ENCODE data around the gene EFCAB6.

Gene EFCAB6

GRCh38 chr22:43554694-43555365, 257.3 kb downstream of the EFCAB6 start:
- TF ChIP-seq TAF1 (IDR thresholded peaks at IDR 0.05; ENCODE audit: low read depth) = no peak
- TF ChIP-seq TCF12 (IDR thresholded peaks at IDR 0.05; ENCODE audit: low read depth) = no peak
- TF ChIP-seq NFIC (IDR thresholded peaks at IDR 0.05) = no peak
- TF ChIP-seq, protein P1, sequence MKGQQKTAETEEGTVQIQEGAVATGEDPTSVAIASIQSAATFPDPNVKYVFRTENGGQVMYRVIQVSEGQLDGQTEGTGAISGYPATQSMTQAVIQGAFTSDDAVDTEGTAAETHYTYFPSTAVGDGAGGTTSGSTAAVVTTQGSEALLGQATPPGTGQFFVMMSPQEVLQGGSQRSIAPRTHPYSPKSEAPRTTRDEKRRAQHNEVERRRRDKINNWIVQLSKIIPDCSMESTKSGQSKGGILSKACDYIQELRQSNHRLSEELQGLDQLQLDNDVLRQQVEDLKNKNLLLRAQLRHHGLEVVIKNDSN (IDR thresholded peaks at IDR 0.05) = no peak
- no peak for TF ChIP-seq CEBPB (IDR thresholded peaks at IDR 0.05)
- TF ChIP-seq YY1 (IDR thresholded peaks at IDR 0.05; ENCODE audit: low read depth) = no peak
- TF ChIP-seq FOXM1 (IDR thresholded peaks at IDR 0.05; ENCODE audit: borderline replicate concordance, low read depth) = no peak
- TF ChIP-seq TEAD4 (IDR thresholded peaks at IDR 0.05) = no peak

DNA sequence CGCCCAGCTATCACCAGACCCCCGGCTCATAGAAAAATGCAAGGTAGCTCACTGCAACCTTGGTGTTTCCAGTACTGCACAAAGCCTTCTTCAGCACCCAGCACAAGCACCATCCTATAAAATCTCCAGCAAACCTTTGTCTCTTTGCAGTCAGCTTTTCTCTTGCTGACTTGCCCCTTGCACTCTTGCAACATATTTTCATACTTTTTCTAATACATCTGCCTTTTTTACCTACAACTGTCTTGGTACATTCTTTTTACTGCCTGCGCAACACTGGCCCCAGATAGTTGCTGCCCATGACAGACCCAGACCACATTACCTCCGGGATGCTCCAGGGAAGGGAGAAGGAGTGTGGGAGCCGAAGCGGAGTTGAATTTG, 257.9 kb downstream of the EFCAB6 start:
- TF ChIP-seq TCF12 (IDR thresholded peaks at IDR 0.05; ENCODE audit: low read depth) (no peak), YY1 (IDR thresholded peaks at IDR 0.05; ENCODE audit: low read depth) (no peak), TAF1 (IDR thresholded peaks at IDR 0.05; ENCODE audit: low read depth) (no peak), NFIC (IDR thresholded peaks at IDR 0.05) (no peak), CREB1 (IDR thresholded peaks at IDR 0.05; ENCODE audit: low read depth) (no peak), RAD21 (IDR thresholded peaks at IDR 0.05; ENCODE audit: low read depth) (no peak), EGR1 (IDR thresholded peaks at IDR 0.05) (no peak), FOXM1 (IDR thresholded peaks at IDR 0.05; ENCODE audit: borderline replicate concordance, low read depth) (no peak), ZBTB7A (IDR thresholded peaks at IDR 0.05; ENCODE audit: low read depth) (no peak), EP300 (IDR thresholded peaks at IDR 0.05; ENCODE audit: borderline replicate concordance) (no peak), TEAD4 (IDR thresholded peaks at IDR 0.05) (no peak)
- TF ChIP-seq, protein P2, sequence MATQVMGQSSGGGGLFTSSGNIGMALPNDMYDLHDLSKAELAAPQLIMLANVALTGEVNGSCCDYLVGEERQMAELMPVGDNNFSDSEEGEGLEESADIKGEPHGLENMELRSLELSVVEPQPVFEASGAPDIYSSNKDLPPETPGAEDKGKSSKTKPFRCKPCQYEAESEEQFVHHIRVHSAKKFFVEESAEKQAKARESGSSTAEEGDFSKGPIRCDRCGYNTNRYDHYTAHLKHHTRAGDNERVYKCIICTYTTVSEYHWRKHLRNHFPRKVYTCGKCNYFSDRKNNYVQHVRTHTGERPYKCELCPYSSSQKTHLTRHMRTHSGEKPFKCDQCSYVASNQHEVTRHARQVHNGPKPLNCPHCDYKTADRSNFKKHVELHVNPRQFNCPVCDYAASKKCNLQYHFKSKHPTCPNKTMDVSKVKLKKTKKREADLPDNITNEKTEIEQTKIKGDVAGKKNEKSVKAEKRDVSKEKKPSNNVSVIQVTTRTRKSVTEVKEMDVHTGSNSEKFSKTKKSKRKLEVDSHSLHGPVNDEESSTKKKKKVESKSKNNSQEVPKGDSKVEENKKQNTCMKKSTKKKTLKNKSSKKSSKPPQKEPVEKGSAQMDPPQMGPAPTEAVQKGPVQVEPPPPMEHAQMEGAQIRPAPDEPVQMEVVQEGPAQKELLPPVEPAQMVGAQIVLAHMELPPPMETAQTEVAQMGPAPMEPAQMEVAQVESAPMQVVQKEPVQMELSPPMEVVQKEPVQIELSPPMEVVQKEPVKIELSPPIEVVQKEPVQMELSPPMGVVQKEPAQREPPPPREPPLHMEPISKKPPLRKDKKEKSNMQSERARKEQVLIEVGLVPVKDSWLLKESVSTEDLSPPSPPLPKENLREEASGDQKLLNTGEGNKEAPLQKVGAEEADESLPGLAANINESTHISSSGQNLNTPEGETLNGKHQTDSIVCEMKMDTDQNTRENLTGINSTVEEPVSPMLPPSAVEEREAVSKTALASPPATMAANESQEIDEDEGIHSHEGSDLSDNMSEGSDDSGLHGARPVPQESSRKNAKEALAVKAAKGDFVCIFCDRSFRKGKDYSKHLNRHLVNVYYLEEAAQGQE (IDR thresholded peaks at IDR 0.05; ENCODE audit: low read depth) = no peak
- TF ChIP-seq, protein P3, sequence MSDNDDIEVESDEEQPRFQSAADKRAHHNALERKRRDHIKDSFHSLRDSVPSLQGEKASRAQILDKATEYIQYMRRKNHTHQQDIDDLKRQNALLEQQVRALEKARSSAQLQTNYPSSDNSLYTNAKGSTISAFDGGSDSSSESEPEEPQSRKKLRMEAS (IDR thresholded peaks at IDR 0.05) = no peak
- TF ChIP-seq, protein P1 (IDR thresholded peaks at IDR 0.05) = no peak

- no peak for TF ChIP-seq TEAD4 (IDR thresholded peaks at IDR 0.05)
- TF ChIP-seq, protein P1 (IDR thresholded peaks at IDR 0.05) = no peak
- TF ChIP-seq, protein P3 (IDR thresholded peaks at IDR 0.05) = no peak
- TF ChIP-seq RAD21 (IDR thresholded peaks at IDR 0.05; ENCODE audit: low read depth) = no peak
- no peak for TF ChIP-seq FOXM1 (IDR thresholded peaks at IDR 0.05; ENCODE audit: borderline replicate concordance, low read depth)
- no peak for TF ChIP-seq CREB1 (IDR thresholded peaks at IDR 0.05; ENCODE audit: low read depth)
- no peak for TF ChIP-seq NFIC (IDR thresholded peaks at IDR 0.05)
- TF ChIP-seq TAF1 (IDR thresholded peaks at IDR 0.05; ENCODE audit: low read depth) = no peak
These were observed 258.4 kb downstream of the EFCAB6 start for GRCh38 chr22:43553451-43554258.

DNA sequence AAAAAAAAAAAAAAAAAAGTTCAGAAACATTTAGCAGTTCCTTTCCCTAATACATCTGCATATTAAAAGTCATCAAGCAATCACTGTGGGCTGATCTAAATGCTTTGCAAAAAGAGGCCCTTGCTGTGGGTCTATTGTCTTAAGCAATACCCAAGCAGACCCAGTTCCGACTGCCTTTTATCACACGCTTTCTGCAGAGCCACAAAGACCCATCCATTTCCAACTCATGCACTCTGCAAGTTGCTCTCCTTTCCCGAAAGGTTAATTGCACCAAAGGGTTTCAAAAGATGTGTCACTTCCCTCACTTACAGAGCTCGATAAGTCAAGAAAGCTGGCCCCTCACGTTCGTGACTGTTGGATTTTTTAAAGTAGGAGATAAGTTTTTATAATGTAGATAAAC, 261.4 kb downstream of the EFCAB6 start:
- TF ChIP-seq, protein P3 (IDR thresholded peaks at IDR 0.05) = no peak
- TF ChIP-seq EGR1 (IDR thresholded peaks at IDR 0.05) (no peak), YY1 (IDR thresholded peaks at IDR 0.05; ENCODE audit: low read depth) (no peak), ZBTB7A (IDR thresholded peaks at IDR 0.05; ENCODE audit: low read depth) (no peak), TCF12 (IDR thresholded peaks at IDR 0.05; ENCODE audit: low read depth) (no peak), CEBPB (IDR thresholded peaks at IDR 0.05) (no peak), NFIC (IDR thresholded peaks at IDR 0.05) (no peak), RAD21 (IDR thresholded peaks at IDR 0.05; ENCODE audit: low read depth) (no peak), CREB1 (IDR thresholded peaks at IDR 0.05; ENCODE audit: low read depth) (no peak), EP300 (IDR thresholded peaks at IDR 0.05; ENCODE audit: borderline replicate concordance) (no peak), FOXM1 (IDR thresholded peaks at IDR 0.05; ENCODE audit: borderline replicate concordance, low read depth) (no peak)
- TF ChIP-seq, protein P1 (IDR thresholded peaks at IDR 0.05) = no peak

DNA sequence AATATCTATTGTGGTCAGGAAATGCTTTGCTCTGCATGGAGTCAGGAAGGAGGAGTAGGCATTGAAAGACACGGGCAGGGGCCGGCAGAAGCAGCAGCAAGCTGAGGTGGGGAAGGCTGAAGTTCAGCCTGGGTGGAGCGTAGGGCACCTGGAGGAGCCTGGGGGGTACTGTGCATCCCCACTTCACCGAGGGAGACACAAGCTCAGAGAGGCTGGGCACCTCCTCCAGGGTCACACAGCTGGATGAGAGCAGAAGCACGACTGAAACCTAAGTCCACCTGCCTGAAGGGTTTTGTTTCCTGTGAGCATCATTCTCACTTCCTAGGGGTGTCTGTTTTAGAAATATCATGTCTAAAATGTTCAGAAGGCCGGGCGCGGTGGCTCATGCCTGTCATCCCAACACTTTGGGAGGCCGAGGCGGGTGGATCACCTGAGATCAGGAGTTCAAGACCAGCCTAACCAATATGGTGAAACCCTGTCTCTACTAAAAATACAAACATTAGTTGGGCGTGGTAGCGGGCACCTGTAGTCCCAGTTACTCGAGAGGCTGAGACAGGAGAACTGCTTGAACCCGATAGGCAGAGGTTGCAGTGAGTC, 262.0 kb downstream of the EFCAB6 start:
- TF ChIP-seq TCF12 (IDR thresholded peaks at IDR 0.05; ENCODE audit: low read depth) (no peak), YY1 (IDR thresholded peaks at IDR 0.05; ENCODE audit: low read depth) (no peak), RAD21 (IDR thresholded peaks at IDR 0.05; ENCODE audit: low read depth) (no peak), CEBPB (IDR thresholded peaks at IDR 0.05) (no peak), EP300 (IDR thresholded peaks at IDR 0.05; ENCODE audit: borderline replicate concordance) (no peak), EGR1 (IDR thresholded peaks at IDR 0.05) (no peak), CREB1 (IDR thresholded peaks at IDR 0.05; ENCODE audit: low read depth) (no peak), NFIC (IDR thresholded peaks at IDR 0.05) (no peak), ZBTB7A (IDR thresholded peaks at IDR 0.05; ENCODE audit: low read depth) (no peak), FOXM1 (IDR thresholded peaks at IDR 0.05; ENCODE audit: borderline replicate concordance, low read depth) (no peak), TEAD4 (IDR thresholded peaks at IDR 0.05) (no peak)
- TF ChIP-seq, protein P3 (IDR thresholded peaks at IDR 0.05) = no peak
- TF ChIP-seq, protein P1 (IDR thresholded peaks at IDR 0.05) = no peak
- TF ChIP-seq, protein P2 (IDR thresholded peaks at IDR 0.05; ENCODE audit: low read depth) = no peak

Data from Ishikawa (cell line).